GM19467 (cell line): ENCODE results near the gene DIPK1B.

Source experiments
- ATAC-seq: cut with Tn5 transposase; IDR thresholded peaks from one replicate; pipeline ENCODE4 v1.9.1; 2021; ENCODE audit warnings: mild to moderate bottlenecking, moderate library complexity; ENCODE audit not compliant: unreplicated experiment

Gene DIPK1B

GRCh38 chr9:136733611-136734010 is 21.2 kb downstream of the DIPK1B start:
- no peak for ATAC-seq

- no peak for ATAC-seq
Measured at GRCh38 chr9:136734837-136735496, 22.6 kb downstream of the DIPK1B start.

- no peak for ATAC-seq
Measured at GRCh38 chr9:136735812-136736480, 23.6 kb downstream of the DIPK1B start.

DNA sequence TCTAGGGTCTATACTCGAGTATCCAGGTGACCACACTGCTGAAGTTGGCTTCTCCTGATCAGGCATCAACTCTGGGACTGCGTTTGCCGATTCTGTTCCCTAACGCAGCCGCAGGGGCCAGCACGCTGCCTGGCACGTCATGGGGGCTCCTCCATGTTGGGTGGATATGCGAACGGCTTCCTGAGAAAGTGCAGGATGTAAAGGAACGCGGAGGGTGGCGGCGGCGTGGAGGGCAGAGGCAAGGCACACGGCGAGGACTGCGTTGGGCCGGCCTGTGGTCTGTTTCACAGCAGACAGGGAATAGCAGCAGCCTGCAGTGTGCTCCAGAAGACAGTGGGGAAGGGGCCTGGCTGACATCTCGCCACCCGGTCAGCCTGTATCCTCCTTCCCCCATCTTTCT is 26.6 kb downstream of the DIPK1B start:
- no peak for ATAC-seq

DNA sequence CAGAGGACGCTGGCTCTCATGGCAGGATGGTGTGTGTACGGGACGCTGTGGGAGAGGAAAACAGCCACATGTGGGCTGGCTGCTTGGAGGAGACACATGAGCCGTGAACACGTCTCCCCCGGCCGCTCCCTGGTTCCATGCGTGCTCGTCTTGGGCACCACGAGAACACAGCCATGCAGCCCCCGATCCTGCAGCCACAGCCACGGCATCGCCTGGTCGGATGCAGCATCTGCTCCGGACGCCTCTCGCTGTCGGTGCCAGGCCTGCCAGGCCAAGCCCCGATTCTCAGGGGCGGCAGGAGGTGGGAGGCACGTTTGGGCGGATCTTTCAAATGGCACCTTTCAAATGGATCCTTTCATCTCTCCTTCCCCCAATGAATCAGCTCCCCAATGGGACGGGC is 27.1 kb downstream of the DIPK1B start:
- no peak for ATAC-seq

DNA sequence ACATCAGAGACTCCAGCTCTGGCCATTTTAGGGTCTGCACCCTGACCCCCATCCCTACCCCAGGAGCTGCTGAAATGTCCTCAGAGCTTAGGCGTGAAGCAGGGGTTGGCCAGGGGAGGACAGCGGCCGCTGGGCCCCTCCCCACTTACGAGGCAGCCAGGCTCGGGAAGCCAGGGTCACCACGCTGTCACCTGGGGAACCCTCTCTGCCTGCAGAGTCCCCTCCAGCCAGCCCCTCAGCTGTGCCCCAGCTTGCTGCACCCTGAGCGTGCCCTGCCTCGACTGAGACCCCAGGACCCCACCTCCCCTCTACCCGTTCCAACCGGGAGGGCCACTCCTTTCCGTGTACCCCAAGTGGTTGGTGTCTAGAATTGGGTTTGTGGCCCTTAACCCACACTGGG is 27.7 kb downstream of the DIPK1B start:
- no peak for ATAC-seq

GRCh38 chr9:136740491-136740890 is 28.1 kb downstream of the DIPK1B start:
- ATAC-seq, result no peak

DNA sequence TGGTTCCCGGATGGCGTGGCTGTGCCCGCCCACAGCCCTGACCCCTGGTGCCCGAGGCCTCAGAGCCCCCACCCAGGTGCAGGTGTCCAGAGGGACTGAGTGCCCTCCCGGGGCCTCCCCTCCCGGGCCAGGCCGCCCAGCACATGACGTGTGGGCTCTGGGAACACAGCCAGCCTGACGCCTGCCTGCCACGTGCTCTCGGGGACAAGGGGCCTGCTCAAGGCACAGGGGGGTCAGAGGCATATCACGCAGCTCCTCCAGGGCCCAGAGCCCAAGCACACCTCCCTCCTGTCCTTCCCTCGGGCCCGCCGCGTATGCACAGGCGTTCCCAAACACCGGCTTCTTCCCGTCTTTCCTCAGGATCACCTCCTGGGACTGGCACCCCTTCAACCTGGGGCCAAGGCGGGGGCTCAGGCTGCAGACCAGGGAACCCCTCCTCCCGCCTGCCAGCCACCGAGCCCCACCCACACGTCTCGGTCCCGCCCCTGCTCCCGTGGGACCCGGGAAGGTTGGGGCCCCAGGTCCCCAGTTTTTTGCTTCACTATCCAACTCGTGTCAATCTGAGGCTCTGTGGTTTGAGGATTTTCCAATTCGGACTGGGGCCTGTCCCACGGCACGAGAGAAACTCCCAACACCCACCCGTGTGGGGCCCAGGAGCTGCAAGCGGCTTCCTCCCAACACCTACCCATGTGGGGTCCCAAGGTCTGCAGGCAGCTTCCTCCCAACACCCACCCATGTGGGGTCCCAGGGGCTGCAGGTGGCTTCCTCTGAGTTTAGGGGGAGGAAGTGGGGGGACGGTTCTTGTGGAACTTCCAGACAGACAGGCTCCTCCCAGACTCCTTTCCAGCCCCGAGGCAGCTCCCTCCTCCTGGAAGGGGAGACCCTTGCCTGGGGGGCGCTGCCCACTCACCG is 28.9 kb downstream of the DIPK1B start:
- no peak for ATAC-seq

DNA sequence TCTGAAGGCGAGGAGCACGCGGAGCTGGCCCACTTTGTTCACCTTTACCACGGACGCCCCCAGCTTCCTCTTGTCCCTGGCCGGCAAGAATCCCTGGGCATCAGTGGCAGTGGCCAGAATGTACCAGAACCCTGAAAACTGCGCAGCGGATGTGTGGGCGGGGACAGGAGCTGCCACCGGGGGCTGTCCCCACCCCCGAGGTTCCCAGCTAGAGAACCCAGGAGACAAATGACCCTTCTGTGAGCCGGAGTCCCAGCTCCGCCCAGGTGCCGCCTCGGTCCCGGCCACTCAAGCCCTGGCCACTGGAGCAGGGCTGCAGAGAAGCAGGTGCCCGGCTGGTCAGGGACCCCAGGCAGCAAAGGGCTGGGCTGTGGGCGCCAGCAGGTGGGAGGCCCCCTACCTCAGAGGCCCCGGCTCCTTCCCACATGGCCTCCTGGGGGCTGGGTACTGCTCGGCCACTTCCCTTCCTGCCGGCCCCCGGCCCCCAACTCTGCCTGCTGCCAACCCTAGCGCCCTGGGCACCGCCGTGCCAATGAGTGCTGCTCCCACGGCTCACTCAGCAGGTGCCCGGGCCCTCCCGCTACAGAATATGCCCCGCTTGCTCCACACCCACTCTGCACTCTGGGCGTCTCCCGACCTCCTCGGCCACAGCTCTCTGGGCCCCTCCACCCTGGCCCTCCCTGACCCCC is 29.7 kb downstream of the DIPK1B start:
- ATAC-seq, result no peak

DNA sequence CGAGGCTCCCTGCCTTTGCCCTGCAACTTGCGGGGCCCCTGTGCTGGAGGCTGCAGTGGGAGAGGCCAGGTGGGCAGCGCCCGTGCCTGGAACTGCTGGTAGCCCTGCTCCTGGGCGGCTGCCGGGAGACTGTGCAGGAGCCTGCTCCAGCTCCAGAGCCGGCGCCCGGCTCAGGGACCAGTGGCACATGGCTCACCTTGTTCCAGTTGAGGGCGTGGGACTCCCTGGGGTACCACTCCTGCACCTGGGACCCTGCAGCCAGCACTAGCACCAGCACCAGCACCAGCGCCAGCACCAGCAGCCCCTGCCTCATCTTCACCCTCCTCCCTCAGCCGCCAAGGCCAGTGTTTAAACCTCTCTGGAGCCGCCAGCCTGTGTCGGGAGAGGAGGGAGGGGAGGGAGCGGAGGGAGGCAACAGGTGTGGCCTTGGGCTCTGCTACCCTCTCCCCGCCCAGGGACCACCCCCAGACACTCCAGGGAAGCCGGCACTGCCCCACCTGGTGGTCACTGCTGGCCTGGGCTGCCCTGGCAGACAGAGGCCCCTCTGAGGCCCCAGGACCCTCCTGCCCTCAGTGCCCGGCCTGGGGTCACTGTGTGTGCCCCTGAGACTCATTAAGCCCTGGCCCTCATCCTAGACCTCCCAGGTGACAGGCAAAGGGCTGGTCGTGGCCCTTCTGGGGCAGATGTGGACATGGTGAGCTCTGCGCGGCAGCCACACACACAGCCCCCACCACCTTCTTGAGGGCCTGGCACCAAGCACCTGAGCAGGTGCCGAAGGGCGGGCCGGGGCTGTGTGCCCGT is 30.4 kb downstream of the DIPK1B start, which contains the start of gene LCN10:
Gene LCN10 (minus strand): TSS at position 350 of the 801 bp plus-strand sequence. CDS start 37 bp downstream, at position 313.
- no peak for ATAC-seq

- no peak for ATAC-seq
Measured at GRCh38 chr9:136743639-136744211, 31.4 kb downstream of the DIPK1B start.

- ATAC-seq, result no peak
Measured at GRCh38 chr9:136744773-136745172, 32.4 kb downstream of the DIPK1B start.

DNA sequence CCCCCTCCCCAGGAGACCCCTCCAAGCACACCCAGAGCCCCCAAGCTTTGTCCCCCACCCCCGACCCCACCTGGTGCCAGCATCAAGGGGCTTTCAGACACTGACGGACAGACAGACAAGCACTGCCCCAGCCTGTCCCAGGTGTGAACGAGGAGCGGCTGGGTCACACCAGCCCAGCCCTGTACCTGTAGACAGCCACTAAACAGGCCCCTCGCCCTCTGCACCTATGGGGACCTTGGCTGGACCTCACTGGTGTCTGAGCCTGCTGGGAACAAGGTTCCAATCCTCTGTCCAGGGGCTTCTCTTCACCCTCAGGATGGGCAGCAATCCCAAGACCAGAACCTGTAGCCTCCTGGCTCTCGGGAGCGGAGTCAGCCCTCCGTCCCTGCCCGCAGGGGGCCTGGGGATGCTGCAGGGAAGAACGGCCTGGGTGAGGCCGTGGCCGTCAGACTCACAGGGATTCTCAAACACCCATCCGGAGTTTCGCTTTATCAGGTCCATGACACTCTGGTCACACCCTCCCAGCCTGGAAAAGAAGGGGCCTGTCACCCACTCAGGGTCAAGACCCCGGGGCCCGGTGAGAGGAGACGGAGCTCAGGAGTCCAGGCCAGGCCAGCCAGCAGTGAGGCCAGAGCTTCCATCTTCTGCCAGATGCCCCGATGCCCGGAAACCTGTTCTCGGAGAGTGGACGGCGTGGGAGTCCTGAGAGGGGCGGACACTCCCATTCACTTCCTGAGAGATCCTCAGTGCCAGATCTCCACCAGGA is 33.2 kb downstream of the DIPK1B start:
- ATAC-seq, result no peak

- ATAC-seq, result no peak
Measured at GRCh38 chr9:136746155-136746490, 33.8 kb downstream of the DIPK1B start.

DNA sequence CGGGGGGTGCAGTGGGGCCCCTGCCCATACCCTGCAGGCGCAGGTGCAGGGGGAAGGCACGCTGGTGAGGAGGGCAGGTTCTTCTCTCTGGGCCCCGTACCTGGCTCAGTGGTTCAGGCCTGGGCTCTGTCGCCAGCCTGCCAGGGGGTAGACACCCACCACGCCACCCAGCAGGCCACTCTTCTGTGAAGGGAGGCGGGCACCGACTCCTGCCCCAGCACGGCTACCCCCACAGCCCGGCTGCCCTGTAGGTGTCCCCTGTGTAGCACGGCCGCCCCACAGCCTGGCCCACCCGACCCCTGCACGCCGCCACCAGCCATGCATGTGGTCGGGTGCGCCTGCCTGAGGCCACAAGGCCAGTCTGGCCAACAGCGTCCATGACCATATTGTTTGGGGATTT is 34.2 kb downstream of the DIPK1B start:
- no peak for ATAC-seq

DNA sequence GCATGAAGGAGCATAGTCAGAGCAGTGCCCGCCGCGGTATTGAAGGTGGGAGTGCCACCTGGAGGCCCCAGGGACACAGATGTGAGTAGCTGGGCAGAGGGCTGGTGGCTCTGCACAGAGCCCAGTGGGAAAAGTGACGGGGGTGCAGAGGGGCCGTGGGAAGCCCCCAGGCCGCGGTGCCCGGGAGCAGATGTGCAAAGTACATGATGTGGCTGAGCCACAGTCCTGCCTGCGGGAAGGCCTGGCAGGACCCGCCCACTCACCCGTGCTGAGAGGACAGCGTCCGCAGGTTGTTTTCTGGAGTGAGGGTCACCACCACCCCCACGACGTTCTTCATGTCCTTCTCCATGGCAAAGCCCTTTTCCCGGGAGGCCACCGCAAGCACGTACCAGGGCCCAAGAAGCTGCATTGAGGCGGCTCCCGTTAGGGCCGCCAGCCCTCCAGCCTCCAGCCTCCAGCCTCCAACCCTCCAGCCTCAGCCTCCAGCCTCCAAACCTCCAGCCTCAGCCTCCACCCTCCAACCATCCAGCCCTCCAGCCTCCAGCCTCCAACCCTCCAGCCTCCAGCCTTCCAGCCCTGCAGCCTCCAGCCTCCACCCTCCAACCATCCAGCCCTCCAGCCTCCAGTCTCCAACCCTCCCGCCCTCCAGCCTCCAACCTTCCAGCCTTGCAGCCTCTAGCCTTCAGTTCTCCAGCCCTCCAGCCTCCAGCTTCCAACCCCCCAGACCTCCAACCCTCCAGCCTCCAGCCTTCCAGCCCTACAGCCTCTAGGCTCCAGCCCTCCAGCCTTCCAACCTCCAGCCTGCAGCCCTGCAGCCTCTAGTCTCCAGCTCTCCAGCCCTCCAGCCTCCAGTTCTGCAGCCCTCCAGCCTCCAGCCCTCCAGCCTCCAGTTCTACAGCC is 35.0 kb downstream of the DIPK1B start:
- no peak for ATAC-seq

GRCh38 chr9:136748201-136748600 is 35.8 kb downstream of the DIPK1B start, which contains the start of gene LCN6:
Gene LCN6, minus strand, starts transcription at chr9:136748525. Its CDS starts 42 bp downstream, at chr9:136748483.
- ATAC-seq, result no peak
